ENCODE data around the gene PBRM1. TPM values are rescaled to one million over a fixed set of nuclear protein-coding genes. Genes with fewer than 3 reads are reported as not detected.

PBRM1 gene
- total and polyA plus RNA-seq, 2 of the 13 experiments (the other 11 are each of a cell fraction or from before 2014, with no cell fraction given), result 10.9 to 33.2 TPM

GRCh38 chr3:52705688-52706686 is 20.3 kb upstream of the PBRM1 start, which contains the start of the genes GLT8D1 and SPCS1 (continued):
- TF ChIP-seq NCOA2 (CRISPR knock-in tag; IDR thresholded peaks at IDR 0.05) (no peak), ZMAT3 (CRISPR knock-in tag; conservative IDR thresholded peaks at IDR 0.05) (peak; percentile 73; the same call in 1 of the 2 replicates), HCFC1 (IDR thresholded peaks at IDR 0.05; ENCODE audit: low read depth, low read length) (peak; percentile 58), ZNF670 (CRISPR knock-in tag; IDR thresholded peaks at IDR 0.05; ENCODE audit: borderline replicate concordance) (peak; percentile 88; the same call in 1 of the 2 replicates), ZNF678 (CRISPR knock-in tag; IDR thresholded peaks at IDR 0.05) (peak; percentile 89; the same call in 1 of the 2 replicates), ELF4 (CRISPR knock-in tag; IDR thresholded peaks at IDR 0.05; ENCODE audit: borderline replicate concordance) (peak; percentile 62; the same call in 1 of the 2 replicates), ZNF224 (CRISPR knock-in tag; IDR thresholded peaks at IDR 0.05) (0 out of 2 replicates have a peak, but pooled peaks have one; percentile 70), SRSF9 (IDR thresholded peaks at IDR 0.05; ENCODE audit: borderline replicate concordance, insufficient read depth, low read depth, low read length, poor library complexity, severe bottlenecking) (no peak), ZNF24 (IDR thresholded peaks at IDR 0.05) (no peak), FOSL1 (CRISPR knock-in tag; IDR thresholded peaks at IDR 0.05; ENCODE audit: borderline replicate concordance) (peak; percentile 11; the same call in 1 of the 2 replicates), IRX3 (CRISPR knock-in tag; IDR thresholded peaks at IDR 0.05; ENCODE audit: borderline replicate concordance, low read depth) (0 out of 2 replicates have a peak, but pooled peaks have one; percentile 21), ZNF564 (CRISPR knock-in tag; IDR thresholded peaks at IDR 0.05) (peak; percentile 81; the same call in 1 of the 2 replicates), RBFOX2 (IDR thresholded peaks at IDR 0.05; ENCODE audit: low read depth, low read length) (peak; percentile 96), MED13 (CRISPR knock-in tag; IDR thresholded peaks at IDR 0.05) (peak; percentile 44; the same call in 1 of the 2 replicates), ZNF253 (CRISPR knock-in tag; IDR thresholded peaks at IDR 0.05; ENCODE audit: borderline replicate concordance) (no peak), ARNTL (CRISPR knock-in tag; IDR thresholded peaks at IDR 0.05) (no peak), KAT7 (CRISPR knock-in tag; IDR thresholded peaks at IDR 0.05; ENCODE audit: borderline replicate concordance) (peak; percentile 91), MNT (IDR thresholded peaks at IDR 0.05) (peak; percentile 51; the same call in 1 of the 2 replicates)
- TF ChIP-seq, protein P1, sequence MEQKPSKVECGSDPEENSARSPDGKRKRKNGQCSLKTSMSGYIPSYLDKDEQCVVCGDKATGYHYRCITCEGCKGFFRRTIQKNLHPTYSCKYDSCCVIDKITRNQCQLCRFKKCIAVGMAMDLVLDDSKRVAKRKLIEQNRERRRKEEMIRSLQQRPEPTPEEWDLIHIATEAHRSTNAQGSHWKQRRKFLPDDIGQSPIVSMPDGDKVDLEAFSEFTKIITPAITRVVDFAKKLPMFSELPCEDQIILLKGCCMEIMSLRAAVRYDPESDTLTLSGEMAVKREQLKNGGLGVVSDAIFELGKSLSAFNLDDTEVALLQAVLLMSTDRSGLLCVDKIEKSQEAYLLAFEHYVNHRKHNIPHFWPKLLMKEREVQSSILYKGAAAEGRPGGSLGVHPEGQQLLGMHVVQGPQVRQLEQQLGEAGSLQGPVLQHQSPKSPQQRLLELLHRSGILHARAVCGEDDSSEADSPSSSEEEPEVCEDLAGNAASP (CRISPR knock-in tag; IDR thresholded peaks at IDR 0.05; ENCODE audit: borderline replicate concordance), result peak; percentile 16; the same call in 1 of the 2 replicates
- TF ChIP-seq, protein P2, sequence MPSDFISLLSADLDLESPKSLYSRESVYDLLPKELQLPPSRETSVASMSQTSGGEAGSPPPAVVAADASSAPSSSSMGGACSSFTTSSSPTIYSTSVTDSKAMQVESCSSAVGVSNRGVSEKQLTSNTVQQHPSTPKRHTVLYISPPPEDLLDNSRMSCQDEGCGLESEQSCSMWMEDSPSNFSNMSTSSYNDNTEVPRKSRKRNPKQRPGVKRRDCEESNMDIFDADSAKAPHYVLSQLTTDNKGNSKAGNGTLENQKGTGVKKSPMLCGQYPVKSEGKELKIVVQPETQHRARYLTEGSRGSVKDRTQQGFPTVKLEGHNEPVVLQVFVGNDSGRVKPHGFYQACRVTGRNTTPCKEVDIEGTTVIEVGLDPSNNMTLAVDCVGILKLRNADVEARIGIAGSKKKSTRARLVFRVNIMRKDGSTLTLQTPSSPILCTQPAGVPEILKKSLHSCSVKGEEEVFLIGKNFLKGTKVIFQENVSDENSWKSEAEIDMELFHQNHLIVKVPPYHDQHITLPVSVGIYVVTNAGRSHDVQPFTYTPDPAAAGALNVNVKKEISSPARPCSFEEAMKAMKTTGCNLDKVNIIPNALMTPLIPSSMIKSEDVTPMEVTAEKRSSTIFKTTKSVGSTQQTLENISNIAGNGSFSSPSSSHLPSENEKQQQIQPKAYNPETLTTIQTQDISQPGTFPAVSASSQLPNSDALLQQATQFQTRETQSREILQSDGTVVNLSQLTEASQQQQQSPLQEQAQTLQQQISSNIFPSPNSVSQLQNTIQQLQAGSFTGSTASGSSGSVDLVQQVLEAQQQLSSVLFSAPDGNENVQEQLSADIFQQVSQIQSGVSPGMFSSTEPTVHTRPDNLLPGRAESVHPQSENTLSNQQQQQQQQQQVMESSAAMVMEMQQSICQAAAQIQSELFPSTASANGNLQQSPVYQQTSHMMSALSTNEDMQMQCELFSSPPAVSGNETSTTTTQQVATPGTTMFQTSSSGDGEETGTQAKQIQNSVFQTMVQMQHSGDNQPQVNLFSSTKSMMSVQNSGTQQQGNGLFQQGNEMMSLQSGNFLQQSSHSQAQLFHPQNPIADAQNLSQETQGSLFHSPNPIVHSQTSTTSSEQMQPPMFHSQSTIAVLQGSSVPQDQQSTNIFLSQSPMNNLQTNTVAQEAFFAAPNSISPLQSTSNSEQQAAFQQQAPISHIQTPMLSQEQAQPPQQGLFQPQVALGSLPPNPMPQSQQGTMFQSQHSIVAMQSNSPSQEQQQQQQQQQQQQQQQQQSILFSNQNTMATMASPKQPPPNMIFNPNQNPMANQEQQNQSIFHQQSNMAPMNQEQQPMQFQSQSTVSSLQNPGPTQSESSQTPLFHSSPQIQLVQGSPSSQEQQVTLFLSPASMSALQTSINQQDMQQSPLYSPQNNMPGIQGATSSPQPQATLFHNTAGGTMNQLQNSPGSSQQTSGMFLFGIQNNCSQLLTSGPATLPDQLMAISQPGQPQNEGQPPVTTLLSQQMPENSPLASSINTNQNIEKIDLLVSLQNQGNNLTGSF (CRISPR knock-in tag; IDR thresholded peaks at IDR 0.05), result peak; percentile 86
